B cell (primary cell): ENCODE data around the gene CDC42BPA. TPM values are rescaled to one million over a fixed set of nuclear protein-coding genes. Genes with fewer than 3 reads are reported as not detected.

ENCODE experiments used
- ATAC-seq: fragments of 200-7000 bp; cut with Tn5 transposase; one replicate; pipeline ENCODE4 v1.10.0; 2021; ENCODE audit warnings: low read depth, mild to moderate bottlenecking, moderate number of reproducible peaks, moderate library complexity
- CTCF ChIA-PET: fragments of 350-600 bp; sonication (Branson Sonifier 250); formaldehyde crosslinking; loops from one replicate; lab custom pipeline; 2021; ENCODE audit warnings: antibody characterized with exemption, inconsistent platforms; lab: Charles Lee
- POLR2A ChIA-PET: fragments of 350-600 bp; sonication (Branson Sonifier 250); formaldehyde crosslinking; loops from one replicate; lab custom pipeline; 2021; ENCODE audit warnings: antibody characterized with exemption; lab: Charles Lee
- DNase-seq: peaks from one replicate; pipeline ENCODE4 v3.0.0; 2013
- H2AFZ ChIP-seq: 2 replicates; pipeline ENCODE4 v1.6.1; 2012; ENCODE audit warnings: mild to moderate bottlenecking, low read depth, low read length; ENCODE audit not compliant: insufficient read depth, poor library complexity, severe bottlenecking
- H3K27ac ChIP-seq, 2 donors: 1 replicate in 1 of 2; 2 replicates in 1 of 2; pipeline ENCODE4 v1.5.1; 2012 to 2013; ENCODE audit warnings: low read length in 2 of 2, mild to moderate bottlenecking in 2 of 2, moderate library complexity in 1 of 2
- H3K27me3 ChIP-seq, 4 experiments: fragments of 200-600 bp in 1 of 4; sonication (generic) in 1 of 4; replicated peaks in 1 of 4; 1 replicate in 2 of 4; 2 replicates in 2 of 4; pipeline versions ENCODE4 v1.6.1 to v1.7.0; 2013 to 2016; ENCODE audit warnings: low read length in 3 of 4, mild to moderate bottlenecking in 2 of 4, mixed read lengths in 1 of 4, moderate library complexity in 1 of 4; ENCODE audit not compliant: insufficient read depth in 4 of 4, control insufficient read depth in 3 of 4; ENCODE audit errors: control extremely low read depth in 1 of 4
- H3K36me3 ChIP-seq, 2 experiments: replicated peaks in 1 of 2; 1 replicate in 1 of 2; 2 replicates in 1 of 2; pipeline versions ENCODE4 v1.6.1 to v1.7.1; 2013; ENCODE audit warnings: low read length in 1 of 2; ENCODE audit not compliant: insufficient read depth in 2 of 2, control insufficient read depth in 1 of 2; ENCODE audit errors: control extremely low read depth in 1 of 2, extremely low read depth in 1 of 2
- H3K4me1 ChIP-seq, 2 donors: fragments of 200-600 bp in 1 of 2; sonication (generic) in 1 of 2; 1 replicate in 1 of 2; 2 replicates in 1 of 2; pipeline versions ENCODE4 v1.5.1 to v1.6.1; 2013 to 2017; ENCODE audit warnings: low read length in 2 of 2; ENCODE audit not compliant: control insufficient read depth in 2 of 2, insufficient read depth in 2 of 2
- H3K4me2 ChIP-seq: replicated peaks from 2 replicates; pipeline ENCODE3; 2012; ENCODE audit warnings: mild to moderate bottlenecking, low read depth, low read length; ENCODE audit not compliant: poor library complexity, severe bottlenecking
- H3K4me3 ChIP-seq, 5 experiments: fragments of 200-600 bp in 1 of 5; sonication (generic) in 1 of 5; 1 replicate in 3 of 5; 2 replicates in 2 of 5; pipeline versions ENCODE4 v1.5.1 to v1.7.0; 2011 to 2016; ENCODE audit warnings: low read length in 4 of 5, mild to moderate bottlenecking in 4 of 5, low read depth in 2 of 5, control low read depth in 1 of 5, moderate library complexity in 1 of 5; ENCODE audit not compliant: insufficient read depth in 1 of 5; ENCODE audit errors: control extremely low read depth in 1 of 5, extremely low read depth in 1 of 5
- H3K79me2 ChIP-seq: fragments of 200-600 bp; sonication (generic); one replicate; pipeline ENCODE4 v1.6.0; 2016; ENCODE audit warnings: low read length; ENCODE audit not compliant: control insufficient read depth, insufficient read depth
- H3K9ac ChIP-seq: fragments of 200-600 bp; sonication (generic); 2 replicates; pipeline ENCODE4 v1.6.1; 2017; ENCODE audit warnings: mild to moderate bottlenecking, low read length, moderate library complexity
- H3K9me3 ChIP-seq, 3 donors: one replicate each; pipeline versions ENCODE4 v1.6.1 to v1.7.1; 2013; ENCODE audit warnings: low read length in 2 of 3; ENCODE audit not compliant: control insufficient read depth in 2 of 3, insufficient read depth in 1 of 3; ENCODE audit errors: control extremely low read depth in 1 of 3
- H4K20me1 ChIP-seq: 2 replicates; pipeline ENCODE4 v1.6.0; 2012; ENCODE audit warnings: mild to moderate bottlenecking, low read length; ENCODE audit not compliant: insufficient read depth, control insufficient read depth, poor library complexity, severe bottlenecking
- H3K27ac Mint-ChIP-seq: one replicate; pipeline ENCODE4 v1.8.0; 2021; ENCODE audit warnings: mixed read lengths
- H3K27me3 Mint-ChIP-seq: one replicate; pipeline ENCODE4 v1.8.0; 2021; ENCODE audit warnings: mixed read lengths
- H3K4me1 Mint-ChIP-seq: one replicate; pipeline ENCODE4 v1.8.0; 2021; ENCODE audit warnings: mixed read lengths
- H3K4me3 Mint-ChIP-seq: one replicate; pipeline ENCODE4 v1.8.0; 2021; ENCODE audit warnings: mixed read lengths
- H3K9me3 Mint-ChIP-seq: one replicate; pipeline ENCODE4 v1.8.0; 2022; ENCODE audit warnings: mixed read lengths; ENCODE audit not compliant: insufficient read depth
- CTCF ChIP-seq: fragments of 200-600 bp; IDR thresholded peaks from one replicate; pipeline ENCODE4 v1.8.0; 2022; ENCODE audit warnings: antibody characterized with exemption, mild to moderate bottlenecking
- EZH2 ChIP-seq: IDR thresholded peaks from 2 replicates; pipeline ENCODE4 v1.6.1; 2012; ENCODE audit warnings: borderline replicate concordance, low read depth, mild to moderate bottlenecking, moderate library complexity, low read length; ENCODE audit not compliant: insufficient read depth, poor library complexity, severe bottlenecking
- WGBS: methylation state at CpG from one replicate; pipeline ENCODE4 v1.1.5; 2013; ENCODE audit warnings: missing lambda C conversion rate; ENCODE audit not compliant: insufficient coverage; 5-methylcytosine and 5-hydroxymethylcytosine counted together
- intact Hi-C: fragments of 100-400 bp; cut with micrococcal nuclease; formaldehyde crosslinking; loops from one replicate; pipeline ENCODE4 v1.10.0; 2022
- polyA plus RNA-seq: library from polyadenylated mRNA; depleted of rRNA; stranded (reverse); fragments of >200 nt; gene quantifications from 2 replicates; pipeline ENCODE4 v1.2.3, GENCODE V29; 2012
- total RNA-seq, 2 donors: library from RNA; stranded (reverse); fragments of 120-200 nt in 1 of 2; gene quantifications; 1 replicate in 1 of 2; 2 replicates in 1 of 2; pipeline versions ENCODE4 v1.2.3 to v1.2.4, GENCODE V29; 2013 to 2022

Gene CDC42BPA
- total and polyA plus RNA-seq, 2 donors (not counting 1 experiment from before 2014, with no cell fraction given) = 0.04 to 0.69 TPM

- POLR2A ChIA-PET = no interaction called here
- intact Hi-C loops = no loop called here
- H3K4me1 ChIP-seq = no peaks in the 10 kb centered on the region
- ATAC-seq (no peak), DNase-seq (no peak)
- Mint-ChIP-seq H3K27me3 (peaks cover 5% of the 10 kb centered on the region), H3K27ac (no peak overlapping the region), H3K4me1 (no peaks in the 10 kb centered on the region), H3K4me3 (no peak overlapping the region), H3K9me3 (no peaks in the 10 kb centered on the region)
- WGBS = 90% methylated on average over 6 of the region's 15 CpGs
- no peaks in the 10 kb centered on the region for H3K79me2 ChIP-seq
- H2AFZ ChIP-seq = no peak overlapping the region
- H3K4me2 ChIP-seq = no peak overlapping the region
- no peaks in the 10 kb centered on the region for H4K20me1 ChIP-seq
- H3K9me3 ChIP-seq = no peaks in the 10 kb centered on the region
- CTCF ChIA-PET = no interaction called here
- no peak overlapping the region for H3K27ac ChIP-seq
- H3K4me3 ChIP-seq = no peak overlapping the region
- peaks cover 0 to 4% (median 0%) of the 10 kb centered on the region in 4 experiments for H3K27me3 ChIP-seq
- TF ChIP-seq CTCF (no peak), EZH2 (no peak)
- H3K36me3 ChIP-seq = no peaks in the 10 kb centered on the region
- no peak overlapping the region for H3K9ac ChIP-seq
Observed at GRCh38 chr1:227355542-227356245, 37.4 kb upstream of the CDC42BPA start.

- no peaks in the 10 kb centered on the region for H3K4me1 Mint-ChIP-seq
- intact Hi-C loops = no loop called here
- no peaks in the 10 kb centered on the region for H3K79me2 ChIP-seq
Observed at GRCh38 chr1:227353186-227353585, 34.9 kb upstream of the CDC42BPA start.

More at GRCh38 chr1:227353186-227353585, 34.9 kb upstream of the CDC42BPA start:
- no peaks in the 10 kb centered on the region for H4K20me1 ChIP-seq
- no peak overlapping the region for H2AFZ ChIP-seq
- Mint-ChIP-seq H3K27ac (no peak overlapping the region), H3K27me3 (peaks cover 5% of the 10 kb centered on the region), H3K9me3 (no peaks in the 10 kb centered on the region), H3K4me3 (no peak overlapping the region)
- CTCF ChIA-PET = no interaction called here
- TF ChIP-seq EZH2 (no peak), CTCF (no peak)
- H3K36me3 ChIP-seq = no peaks in the 10 kb centered on the region
- no peak overlapping the region for H3K4me2 ChIP-seq
- peaks cover 0 to 4% (median 0%) of the 10 kb centered on the region in 4 experiments for H3K27me3 ChIP-seq
- WGBS = 100% methylated on average over 1 of the region's 4 CpGs
- H3K27ac ChIP-seq = no peak overlapping the region
- no peaks in the 10 kb centered on the region for H3K4me1 ChIP-seq
- ATAC-seq (no peak), DNase-seq (no peak)
- H3K4me3 ChIP-seq = no peak overlapping the region
- H3K9ac ChIP-seq = no peak overlapping the region
- H3K9me3 ChIP-seq = no peaks in the 10 kb centered on the region
- POLR2A ChIA-PET = no interaction called here
